H1 (cell line): ENCODE data around the gene ARL2BP. TPM values are rescaled to one million over a fixed set of nuclear protein-coding genes. Genes with fewer than 3 reads are reported as not detected.

Experiments
- CTCF ChIA-PET: fragments of 300-600 bp; sonication (Branson Sonifier 250); formaldehyde crosslinking; loops from one replicate; lab custom pipeline; 2021; ENCODE audit not compliant: partially characterized antibody; lab: Charles Lee
- POLR2A ChIA-PET: fragments of 300-600 bp; sonication (Branson Sonifier 250); formaldehyde crosslinking; loops from one replicate; lab custom pipeline; 2021; ENCODE audit warnings: inconsistent platforms; ENCODE audit not compliant: partially characterized antibody; lab: Charles Lee
- DNase-seq, 2 experiments: peaks; one replicate each; pipeline versions ENCODE4 v3.0.0 to v3.0.0-alpha.2; 2010 to 2022; ENCODE audit warnings: low spot score in 2 of 2, low read depth in 1 of 2, mixed read lengths in 1 of 2
- FAIRE-seq: peaks from 2 replicates; lab custom pipeline; 2011; peaks lifted over from hg19 to GRCh38; lab: Jason Lieb, UNC
- H2AFZ ChIP-seq: 2 replicates; pipeline ENCODE4 v1.8.1; 2012; ENCODE audit warnings: low read length, inconsistent platforms
- H2AK5ac ChIP-seq: 2 replicates; pipeline ENCODE4 v1.6.1; 2013; ENCODE audit warnings: low read depth, low read length
- H2BK120ac ChIP-seq: replicated peaks from 2 replicates; pipeline ENCODE3; 2013; ENCODE audit warnings: low read depth, low read length, inconsistent platforms
- H2BK12ac ChIP-seq: 2 replicates; pipeline ENCODE4 v1.6.1; 2013; ENCODE audit warnings: low read depth, low read length
- H2BK15ac ChIP-seq: 2 replicates; pipeline ENCODE4 v1.6.1; 2013; ENCODE audit warnings: low read length
- H2BK20ac ChIP-seq: 2 replicates; pipeline ENCODE4 v1.6.1; 2013; ENCODE audit warnings: low read length
- H2BK5ac ChIP-seq: 2 replicates; pipeline ENCODE4 v1.6.1; 2013; ENCODE audit warnings: low read depth, low read length
- H3K14ac ChIP-seq: 2 replicates; pipeline ENCODE4 v1.6.1; 2013; ENCODE audit warnings: inconsistent platforms; ENCODE audit not compliant: insufficient read length
- H3K18ac ChIP-seq: 2 replicates; pipeline ENCODE4 v1.6.1; 2013; ENCODE audit warnings: low read length; ENCODE audit errors: extremely low read depth
- H3K23ac ChIP-seq: 2 replicates; pipeline ENCODE4 v1.6.1; 2013; ENCODE audit warnings: inconsistent platforms; ENCODE audit not compliant: insufficient read length
- H3K23me2 ChIP-seq: 2 replicates; pipeline ENCODE4 v1.6.1; 2013; ENCODE audit warnings: low read depth, low read length
- H3K27ac ChIP-seq: 2 replicates; pipeline ENCODE4 v1.6.1; 2011; ENCODE audit warnings: low read depth, low read length, inconsistent platforms
- H3K27me3 ChIP-seq, 4 experiments: replicated peaks in 1 of 4; 1 replicate in 1 of 4; 2 replicates in 3 of 4; pipeline versions ENCODE4 v1.6.1 to v1.8.1; 2011 to 2013; ENCODE audit warnings: low read length in 3 of 4, mild to moderate bottlenecking in 3 of 4, inconsistent platforms in 2 of 4, mixed read lengths in 2 of 4, moderate library complexity in 1 of 4; ENCODE audit not compliant: control insufficient read depth in 3 of 4, insufficient read depth in 3 of 4; ENCODE audit errors: extremely low read depth in 1 of 4
- H3K36me3 ChIP-seq, 4 experiments: 2 replicates each; pipeline versions ENCODE4 v1.6.1 to v1.8.1; 2011 to 2013; ENCODE audit warnings: mild to moderate bottlenecking in 4 of 4, low read length in 3 of 4, moderate library complexity in 2 of 4, control low read depth in 1 of 4, inconsistent platforms in 1 of 4; ENCODE audit not compliant: insufficient read depth in 4 of 4, control insufficient read depth in 2 of 4
- H3K4ac ChIP-seq: replicated peaks from 2 replicates; pipeline ENCODE3; 2013; ENCODE audit warnings: low read length, low read depth, mixed read lengths, inconsistent platforms; ENCODE audit not compliant: insufficient read length
- H3K4me1 ChIP-seq, 4 experiments: replicated peaks in 1 of 4; 1 replicate in 1 of 4; 2 replicates in 3 of 4; pipeline versions ENCODE4 v1.6.1 to v1.8.1; 2011 to 2013; ENCODE audit warnings: low read length in 3 of 4, inconsistent platforms in 2 of 4, mixed read lengths in 1 of 4; ENCODE audit not compliant: insufficient read depth in 4 of 4, control insufficient read depth in 3 of 4
- H3K4me2 ChIP-seq, 2 experiments: 2 replicates each; pipeline versions ENCODE4 v1.6.1 to v1.8.1; 2011 to 2013; ENCODE audit warnings: low read depth in 2 of 2, low read length in 2 of 2, control low read depth in 1 of 2, inconsistent platforms in 1 of 2, mild to moderate bottlenecking in 1 of 2; ENCODE audit not compliant: insufficient read depth in 1 of 2
- H3K4me3 ChIP-seq, 4 experiments: fragments of 200-600, 300-600 bp in 1 of 4; sonication (generic), shearing (Covaris generic), sonication (Bioruptor Twin) in 1 of 4; 2 replicates each; pipeline versions ENCODE4 v1.5.1 to v1.8.1; 2011 to 2016; ENCODE audit warnings: low read length in 4 of 4, low read depth in 3 of 4, control low read depth in 2 of 4, inconsistent platforms in 2 of 4, mild to moderate bottlenecking in 2 of 4, mixed read lengths in 1 of 4, moderate library complexity in 1 of 4; ENCODE audit not compliant: insufficient read depth in 2 of 4; ENCODE audit errors: extremely low read depth in 1 of 4
- H3K56ac ChIP-seq: replicated peaks from 2 replicates; pipeline ENCODE3; 2013; ENCODE audit warnings: low read depth, mild to moderate bottlenecking, mixed read lengths, low read length, inconsistent platforms; ENCODE audit not compliant: insufficient read length
- H3K79me1 ChIP-seq: 2 replicates; pipeline ENCODE4 v1.6.1; 2013; ENCODE audit warnings: low read depth, low read length, control low read depth
- H3K79me2 ChIP-seq, 2 experiments: 2 replicates each; pipeline versions ENCODE4 v1.6.1 to v1.8.1; 2012 to 2013; ENCODE audit warnings: low read length in 2 of 2, mild to moderate bottlenecking in 2 of 2, inconsistent platforms in 1 of 2; ENCODE audit not compliant: insufficient read depth in 2 of 2, control insufficient read depth in 1 of 2
- H3K9ac ChIP-seq, 4 experiments: replicated peaks in 1 of 4; 1 replicate in 1 of 4; 2 replicates in 3 of 4; pipeline versions ENCODE4 v1.6.1 to v1.8.1; 2011 to 2013; ENCODE audit warnings: low read depth in 3 of 4, low read length in 3 of 4, control low read depth in 2 of 4, mild to moderate bottlenecking in 2 of 4, moderate library complexity in 2 of 4, inconsistent platforms in 1 of 4; ENCODE audit errors: extremely low read depth in 1 of 4
- H3K9me3 ChIP-seq, 2 experiments: 2 replicates each; pipeline versions ENCODE4 v1.6.1 to v1.8.1; 2012 to 2013; ENCODE audit warnings: mild to moderate bottlenecking in 2 of 2, moderate library complexity in 2 of 2, control low read depth in 1 of 2, inconsistent platforms in 1 of 2, low read depth in 1 of 2, low read length in 1 of 2, mixed read lengths in 1 of 2; ENCODE audit not compliant: insufficient read depth in 2 of 2
- H4K20me1 ChIP-seq, 2 experiments: replicated peaks in 1 of 2; 2 replicates each; pipeline versions ENCODE3 to v1.8.1; 2011 to 2013; ENCODE audit warnings: inconsistent platforms in 2 of 2, low read length in 2 of 2, mild to moderate bottlenecking in 1 of 2; ENCODE audit not compliant: insufficient read depth in 2 of 2, control insufficient read depth in 1 of 2
- H4K5ac ChIP-seq: 2 replicates; pipeline ENCODE4 v1.6.1; 2013; ENCODE audit warnings: low read length, low read depth, mixed read lengths, inconsistent platforms; ENCODE audit not compliant: insufficient read length
- H4K8ac ChIP-seq: 2 replicates; pipeline ENCODE4 v1.8.0; 2013; ENCODE audit warnings: mild to moderate bottlenecking, moderate library complexity, low read length, inconsistent platforms; ENCODE audit not compliant: insufficient read depth; ENCODE audit errors: extremely low read depth
- H4K91ac ChIP-seq: replicated peaks from 2 replicates; pipeline ENCODE3; 2013; ENCODE audit warnings: low read length, mixed read lengths, inconsistent platforms; ENCODE audit not compliant: insufficient read length
- CBX8 ChIP-seq: fragments of 300-800, 300-1000 bp; sonication (generic); IDR thresholded peaks from 2 replicates; pipeline ENCODE4 v1.7.1; 2016; ENCODE audit warnings: low read depth, low read length, borderline replicate concordance
- CHD2 ChIP-seq: IDR thresholded peaks from 2 replicates; pipeline ENCODE4 v1.6.1; 2012; ENCODE audit warnings: low read length, improper control_type of control experiment
- CTBP2 ChIP-seq: IDR thresholded peaks from 2 replicates; pipeline ENCODE4 v1.7.0; 2011; ENCODE audit warnings: borderline replicate concordance, mild to moderate bottlenecking, moderate library complexity, mixed read lengths, low read length; ENCODE audit not compliant: insufficient read depth, insufficient read length
- EP300 ChIP-seq, 2 experiments: IDR thresholded peaks; 1 replicate in 1 of 2; 2 replicates in 1 of 2; pipeline ENCODE4 v1.6.1; 2011 to 2012; ENCODE audit warnings: low read depth in 2 of 2, low read length in 2 of 2, mild to moderate bottlenecking in 2 of 2, borderline replicate concordance in 1 of 2, inconsistent platforms in 1 of 2, moderate library complexity in 1 of 2
- FOSL1 ChIP-seq: IDR thresholded peaks from 2 replicates; pipeline ENCODE4 v1.6.1; 2011; ENCODE audit warnings: mild to moderate bottlenecking, low read depth, low read length, moderate library complexity; ENCODE audit not compliant: insufficient read depth
- GTF2F1 ChIP-seq: IDR thresholded peaks from 2 replicates; pipeline ENCODE4 v1.6.1; 2012; ENCODE audit warnings: low read depth, low read length, improper control_type of control experiment, borderline replicate concordance
- MAX ChIP-seq: IDR thresholded peaks from 2 replicates; pipeline ENCODE4 v1.6.1; 2012; ENCODE audit warnings: inconsistent platforms
- NANOG ChIP-seq: IDR thresholded peaks from 2 replicates; pipeline ENCODE4 v1.6.1; 2011; ENCODE audit warnings: low read length, low read depth, mild to moderate bottlenecking, inconsistent platforms; ENCODE audit not compliant: insufficient read depth, poor library complexity, severe bottlenecking
- SAP30 ChIP-seq: fragments of 300-600 bp; sonication (generic); IDR thresholded peaks from 2 replicates; pipeline ENCODE4 v1.7.1; 2012; ENCODE audit warnings: low read length, moderate library complexity, mild to moderate bottlenecking, inconsistent platforms; ENCODE audit not compliant: insufficient read depth, insufficient replicate concordance
- SIX5 ChIP-seq: IDR thresholded peaks from 2 replicates; pipeline ENCODE4 v1.6.1; 2011; ENCODE audit warnings: mild to moderate bottlenecking, low read depth, low read length
- SP2 ChIP-seq: IDR thresholded peaks from 2 replicates; pipeline ENCODE4 v1.6.1; 2012; ENCODE audit warnings: mild to moderate bottlenecking, low read length, inconsistent platforms
- SP4 ChIP-seq: IDR thresholded peaks from 2 replicates; pipeline ENCODE4 v1.6.1; 2012; ENCODE audit warnings: low read length, inconsistent platforms
- SRF ChIP-seq: IDR thresholded peaks from 2 replicates; pipeline ENCODE4 v1.6.1; 2011; ENCODE audit warnings: mild to moderate bottlenecking, low read depth, low read length, moderate library complexity
- TEAD4 ChIP-seq: IDR thresholded peaks from 2 replicates; pipeline ENCODE4 v1.6.1; 2012; ENCODE audit warnings: low read depth, low read length, inconsistent platforms, mixed read lengths
- WGBS, 2 experiments: shearing (Covaris generic) in 1 of 2; methylation state at CpG; one replicate each; pipeline versions ENCODE4 v1.1.6 to v1.1.7; 2013 to 2015; ENCODE audit warnings: low lambda C conversion rate in 2 of 2, mixed read lengths in 2 of 2, inconsistent platforms in 1 of 2, low coverage in 1 of 2, missing lambda C conversion rate in 1 of 2; ENCODE audit not compliant: insufficient replicate concordance in 2 of 2, insufficient coverage in 1 of 2, insufficient read length in 1 of 2; ENCODE audit errors: extremely low coverage in 1 of 2, missing lambda C conversion rate in 1 of 2; 5-methylcytosine and 5-hydroxymethylcytosine counted together
- polyA plus RNA-seq, 7 experiments: library from polyadenylated mRNA; depleted of rRNA in 3 of 7; stranded (reverse) in 5 of 7; unstranded in 2 of 7; fragments of >200 nt in 5 of 7; fragments of 200-250 nt in 2 of 7; gene quantifications; 1 replicate in 5 of 7; 2 replicates in 1 of 7; 4 replicates in 1 of 7; pipeline versions ENCODE4 v1.2.1 to v1.2.3, GENCODE V29; 2011 to 2013; ENCODE audit warnings: missing spikeins in 2 of 7, mixed read lengths in 2 of 7
- total RNA-seq: library from RNA; stranded (reverse); fragmentation: NEBNext Ultra II Directional; extraction: Animal tissue kit (Norgen Biotek cat#: 25700); gene quantifications from 2 replicates; pipeline ENCODE4 v1.2.1, GENCODE V29; 2021

The ARL2BP gene
- total and polyA plus RNA-seq, 2 of the 8 experiments (the other 6 are each of a cell fraction or from before 2014, with no cell fraction given) = 13.6 to 18.3 TPM

- Histone ChIP-seq H3K9ac (no peak overlapping the region), H2BK12ac (no peak overlapping the region), H3K27ac (no peak overlapping the region), H3K4ac (no peak overlapping the region), H3K79me1 (no peaks in the 10 kb centered on the region; the same call in none of the 2 replicates), H3K27me3 (no peaks in the 10 kb centered on the region), H4K20me1 (no peaks in the 10 kb centered on the region), H4K5ac (no peak overlapping the region), H2AFZ (no peak overlapping the region), H3K4me1 (no peaks in the 10 kb centered on the region), H3K4me2 (no peak overlapping the region), H2AK5ac (no peak overlapping the region), H3K18ac (no peak overlapping the region), H3K4me3 (no peak overlapping the region), H2BK5ac (no peak overlapping the region), H3K36me3 (no peaks in the 10 kb centered on the region; a peak in 1 of 8 replicates), H3K56ac (no peak overlapping the region), H3K23ac (no peak overlapping the region), H3K9me3 (peaks cover 0 to 6% of the 10 kb centered on the region in 2 experiments; a peak in 2 of 4 replicates), H4K91ac (no peak overlapping the region), H2BK15ac (no peak overlapping the region), H4K8ac (no peak overlapping the region), H3K23me2 (no peaks in the 10 kb centered on the region), H3K79me2 (peaks cover 2 to 54% of the 10 kb centered on the region in 2 experiments; a peak in 3 of 4 replicates), H2BK20ac (no peak overlapping the region), H2BK120ac (no peak overlapping the region), H3K14ac (no peak overlapping the region)
- ChIA-PET POLR2A (interaction anchor here (0.6 to 1.6 kb wide), 2 partner anchors 11 to 12 kb away, joined by 3 to 4 read pairs; partner anchors contain the start of genes PSME3IP1 and RSPRY1), CTCF (interaction anchor here (0.7 to 1.4 kb wide), 3 partner anchors 8 to 13 kb away, joined by 3 to 4 read pairs (median 4); no protein-coding TSS in a partner anchor)
- DNase-seq (no peak), FAIRE-seq (no peak)
- 79% methylated on average over 3 of the region's 3 CpGs; no CpG with 5 or more reads in 1 of the 2 experiments for WGBS, 2 experiments
- no peak for TF ChIP-seq GTF2F1
- TF ChIP-seq TEAD4 = no peak
- TF ChIP-seq MAX = no peak
- TF ChIP-seq CHD2 = no peak
- no peak for TF ChIP-seq FOSL1
- TF ChIP-seq SP2 = no peak
- TF ChIP-seq SRF = no peak
- no peak for TF ChIP-seq SAP30
- no peak for TF ChIP-seq EP300 (IDR thresholded peaks at IDR 0.05; ENCODE audit: borderline replicate concordance in 1 of 2, low read depth in 2 of 2, low read length in 2 of 2)
- no peak for TF ChIP-seq CTBP2
- TF ChIP-seq SP4 = no peak
- no peak for TF ChIP-seq NANOG
- TF ChIP-seq SIX5 = no peak
- TF ChIP-seq CBX8 = no peak
These were observed 48.3 kb upstream of the ARL2BP start for GRCh38 chr16:57196753-57197152.
